ENCODE data around the gene SLC43A2. TPM values are rescaled to one million over a fixed set of nuclear protein-coding genes. Genes with fewer than 3 reads are reported as not detected.
A peak's percentile ranks its signal among the peaks of the same experiment; 100 is the strongest.

The SLC43A2 gene
- polyA plus RNA-seq, 2 of the 4 experiments (the other 2 are of a cell fraction): 3.5 to 7.0 TPM

- H3K4me2 ChIP-seq: peak overlapping the region; percentile 97
- ATAC-seq: peak; percentile 61 to 74
- POLR2A ChIA-PET: interaction anchor here (0.6 to 3.4 kb wide), 23 partner anchors 9 to 768 kb away, joined by 3 to 43 read pairs (median 7); partner anchors contain the start of genes INPP5K, SLC43A2 and WDR81
- peak overlapping the region; percentile 54 for H3K4me3 ChIP-seq
- peak overlapping the region; percentile 85 to 89 for H3K27ac ChIP-seq
- CTCF ChIA-PET: interaction anchor here (0.5 to 11.7 kb wide), 51 partner anchors 9 to 1927 kb away, joined by 3 to 204 read pairs (median 6); partner anchors contain the start of genes INPP5K, PITPNA, PRPF8 and RTN4RL1
- peak; percentile 88 to 97 for DNase-seq (ENCODE audit: low read depth in 1 of 2, low spot score in 1 of 2)
- 0% methylated on average over 16 of the region's 100 CpGs for WGBS (ENCODE audit: missing lambda C conversion rate)
- no peak for FAIRE-seq
- H3K4me1 ChIP-seq: peaks cover 30% of the 10 kb centered on the region
- H3K9me3 ChIP-seq: no peaks in the 10 kb centered on the region
- TF ChIP-seq HES2 (IDR thresholded peaks at IDR 0.05) (no peak), USF2 (IDR thresholded peaks at IDR 0.05) (no peak), ZNF302 (CRISPR knock-in tag; IDR thresholded peaks at IDR 0.05) (no peak), JUNB (IDR thresholded peaks at IDR 0.05) (no peak), FOXS1 (CRISPR knock-in tag; IDR thresholded peaks at IDR 0.05) (no peak), CHD2 (IDR thresholded peaks at IDR 0.05; ENCODE audit: low read length, partially characterized antibody) (peak; percentile 29), RARB (CRISPR knock-in tag; IDR thresholded peaks at IDR 0.05) (no peak), KDM1A (IDR thresholded peaks at IDR 0.05; ENCODE audit: low read depth) (no peak), NFE2L2 (conservative IDR thresholded peaks at IDR 0.05; ENCODE audit: low read length) (no peak), MAX (IDR thresholded peaks at IDR 0.05) (peak; percentile 68), CBX2 (IDR thresholded peaks at IDR 0.05; ENCODE audit: borderline replicate concordance, low read depth) (no peak), HMGXB4 (CRISPR knock-in tag; IDR thresholded peaks at IDR 0.05; ENCODE audit: borderline replicate concordance) (no peak), FOSL2 (IDR thresholded peaks at IDR 0.05) (no peak), FOSL2 (CRISPR knock-in tag; IDR thresholded peaks at IDR 0.05) (peak; percentile 91), CHD4 (IDR thresholded peaks at IDR 0.05; ENCODE audit: borderline replicate concordance) (no peak), RNF2 (IDR thresholded peaks at IDR 0.05; ENCODE audit: borderline replicate concordance, low read depth) (peak; percentile 89; the same call in 1 of the 2 replicates), REST (IDR thresholded peaks at IDR 0.05) (no peak), CTCF (IDR thresholded peaks at IDR 0.05) (peak; percentile 99), ATOH8 (CRISPR knock-in tag; IDR thresholded peaks at IDR 0.05; ENCODE audit: low read depth) (no peak), BCL3 (IDR thresholded peaks at IDR 0.05) (no peak), ZC3H11A (IDR thresholded peaks at IDR 0.05) (no peak), EHF (CRISPR knock-in tag; IDR thresholded peaks at IDR 0.05) (no peak), MYC (IDR thresholded peaks at IDR 0.05; ENCODE audit: borderline replicate concordance, low read length) (no peak), GATA3 (IDR thresholded peaks at IDR 0.05; ENCODE audit: borderline replicate concordance) (no peak), NPAS2 (CRISPR knock-in tag; IDR thresholded peaks at IDR 0.05; ENCODE audit: borderline replicate concordance) (no peak), HDAC2 (IDR thresholded peaks at IDR 0.05) (no peak), HOXB13 (CRISPR knock-in tag; IDR thresholded peaks at IDR 0.05; ENCODE audit: low read depth) (no peak), RCOR1 (IDR thresholded peaks at IDR 0.05; ENCODE audit: low read depth, low read length) (no peak)
Measured at GRCh38 chr17:1648963-1649843, 20.6 kb upstream of the SLC43A2 start.
